Measurements from ENCODE around the gene TANC1. TPM values are rescaled to one million over a fixed set of nuclear protein-coding genes. Genes with fewer than 3 reads are reported as not detected.
A peak's percentile ranks its signal among the peaks of the same experiment; 100 is the strongest.

The TANC1 gene
- total RNA-seq, 2 donors from 2014 or later, result 2.9 to 9.5 TPM

- Mint-ChIP-seq H3K27me3 (ENCODE audit: insufficient read depth) (peaks cover 2% of the 10 kb centered on the region), H3K4me1 (peaks cover 17% of the 10 kb centered on the region), H3K4me3 (no peak overlapping the region), H3K27ac (no peak overlapping the region), H3K9me3 (peaks cover 2% of the 10 kb centered on the region), H3K36me3 (ENCODE audit: low read depth) (no peaks in the 10 kb centered on the region)
- H3K4me3 ChIP-seq (ENCODE audit: low read length), result peak overlapping the region; percentile 45
- H3K27me3 ChIP-seq (ENCODE audit: control insufficient read depth, insufficient read depth, low read length, poor library complexity, severe bottlenecking), result no peaks in the 10 kb centered on the region
- H3K9ac ChIP-seq (ENCODE audit: extremely low read depth, low read length, poor library complexity, severe bottlenecking), result no peak overlapping the region
- peaks cover 7% of the 10 kb centered on the region for H3K9me3 ChIP-seq (ENCODE audit: control insufficient read depth, low read length)
- peaks cover 8% of the 10 kb centered on the region for H3K4me1 ChIP-seq (ENCODE audit: control insufficient read depth, insufficient read depth, low read length)
- WGBS, 2 experiments (ENCODE audit: insufficient coverage in 1 of 2, insufficient read length in 1 of 2), result 65% methylated on average over 3 of the region's 3 CpGs; no CpG with 5 or more reads in 1 of the 2 experiments
- H3K27ac ChIP-seq (ENCODE audit: low read depth, low read length), result no peak overlapping the region
- no peaks in the 10 kb centered on the region for H3K36me3 ChIP-seq (ENCODE audit: control insufficient read depth, insufficient read depth, low read length)
- no peak for TF ChIP-seq CTCF (conservative IDR thresholded peaks at IDR 0.05)
- peak; percentile 65 for DNase-seq
These were observed 45.3 kb upstream of the TANC1 start for GRCh38 chr2:158923180-158923594.

GRCh38 chr2:158923641-158924040 is 44.8 kb upstream of the TANC1 start:
- H3K27ac Mint-ChIP-seq, result no peak overlapping the region
- no peak for DNase-seq
- no peaks in the 10 kb centered on the region for H3K36me3 Mint-ChIP-seq (ENCODE audit: low read depth)
- no peak overlapping the region for H3K4me3 Mint-ChIP-seq
- Histone ChIP-seq H3K9me3 (ENCODE audit: control insufficient read depth, low read length) (peaks cover 5% of the 10 kb centered on the region), H3K4me1 (ENCODE audit: control insufficient read depth, insufficient read depth, low read length) (peaks cover 8% of the 10 kb centered on the region), H3K4me3 (ENCODE audit: low read length) (no peak overlapping the region), H3K36me3 (ENCODE audit: control insufficient read depth, insufficient read depth, low read length) (no peaks in the 10 kb centered on the region), H3K27me3 (ENCODE audit: control insufficient read depth, insufficient read depth, low read length, poor library complexity, severe bottlenecking) (no peaks in the 10 kb centered on the region), H3K9ac (ENCODE audit: extremely low read depth, low read length, poor library complexity, severe bottlenecking) (no peak overlapping the region), H3K27ac (ENCODE audit: low read depth, low read length) (peak overlapping the region; percentile 40)
- H3K4me1 Mint-ChIP-seq, result peaks cover 17% of the 10 kb centered on the region
- peaks cover 3% of the 10 kb centered on the region for H3K9me3 Mint-ChIP-seq
- peaks cover 2% of the 10 kb centered on the region for H3K27me3 Mint-ChIP-seq (ENCODE audit: insufficient read depth)
- WGBS, 2 experiments (ENCODE audit: insufficient coverage in 1 of 2, insufficient read length in 1 of 2), result no CpG with 5 or more reads among the region's 1 CpG
- TF ChIP-seq CTCF (conservative IDR thresholded peaks at IDR 0.05), result peak; percentile 10

GRCh38 chr2:158926478-158926948 is 41.9 kb upstream of the TANC1 start:
- 93 to 99% methylated on average over 3 to 5 of the region's 8 CpGs for WGBS, 2 experiments (ENCODE audit: insufficient coverage in 1 of 2, insufficient read length in 1 of 2)
- H3K4me3 Mint-ChIP-seq, result no peak overlapping the region

More at GRCh38 chr2:158926478-158926948, 41.9 kb upstream of the TANC1 start:
- no peaks in the 10 kb centered on the region for H3K9me3 ChIP-seq (ENCODE audit: control insufficient read depth, low read length)
- H3K4me1 Mint-ChIP-seq, result peaks cover 17% of the 10 kb centered on the region
- H3K36me3 Mint-ChIP-seq (ENCODE audit: low read depth), result no peaks in the 10 kb centered on the region
- no peak overlapping the region for H3K27ac Mint-ChIP-seq
- peaks cover 8% of the 10 kb centered on the region for H3K4me1 ChIP-seq (ENCODE audit: control insufficient read depth, insufficient read depth, low read length)
- H3K27me3 Mint-ChIP-seq (ENCODE audit: insufficient read depth), result peaks cover 2% of the 10 kb centered on the region
- no peak for TF ChIP-seq CTCF (conservative IDR thresholded peaks at IDR 0.05)
- no peak overlapping the region for H3K27ac ChIP-seq (ENCODE audit: low read depth, low read length)
- DNase-seq, result no peak
- peaks cover 13% of the 10 kb centered on the region for H3K9me3 Mint-ChIP-seq
- H3K27me3 ChIP-seq (ENCODE audit: control insufficient read depth, insufficient read depth, low read length, poor library complexity, severe bottlenecking), result no peaks in the 10 kb centered on the region
- no peak overlapping the region for H3K4me3 ChIP-seq (ENCODE audit: low read length)
- no peaks in the 10 kb centered on the region for H3K36me3 ChIP-seq (ENCODE audit: control insufficient read depth, insufficient read depth, low read length)
- no peak overlapping the region for H3K9ac ChIP-seq (ENCODE audit: extremely low read depth, low read length, poor library complexity, severe bottlenecking)
